Activated naive CD4-positive, alpha-beta T cell treated with Interleukin-2 at 50 U/mL for 16 hours (primary cell): ENCODE data around the gene RGS13.

ENCODE experiments used
- DNase-seq: peaks from one replicate; pipeline ENCODE4 v3.0.0-alpha.2; 2020

Gene RGS13

GRCh38 chr1:192635939-192636338, at the start of gene RGS13:
RGS13 (plus strand) TSS chr1:192636147; CDS start chr1:192644335, 8,188 bp downstream.
- no peak for DNase-seq

GRCh38 chr1:192587386-192588266, 48.3 kb upstream of the RGS13 start:
- no peak for DNase-seq

GRCh38 chr1:192588546-192588945, 47.4 kb upstream of the RGS13 start:
- no peak for DNase-seq

GRCh38 chr1:192589813-192590212, 46.1 kb upstream of the RGS13 start:
- no peak for DNase-seq

- DNase-seq: no peak
Measured at GRCh38 chr1:192592517-192592916, 43.4 kb upstream of the RGS13 start.

GRCh38 chr1:192592981-192593708, 42.8 kb upstream of the RGS13 start:
- no peak for DNase-seq

GRCh38 chr1:192595299-192595698, 40.6 kb upstream of the RGS13 start:
- DNase-seq: no peak

- no peak for DNase-seq
Measured at GRCh38 chr1:192598589-192598988, 37.4 kb upstream of the RGS13 start.

GRCh38 chr1:192600275-192600674, 35.7 kb upstream of the RGS13 start:
- no peak for DNase-seq

GRCh38 chr1:192601143-192601542, 34.8 kb upstream of the RGS13 start:
- DNase-seq: no peak

GRCh38 chr1:192601567-192601966, 34.4 kb upstream of the RGS13 start:
- no peak for DNase-seq

- DNase-seq: no peak
Measured at GRCh38 chr1:192602757-192603156, 33.2 kb upstream of the RGS13 start.

GRCh38 chr1:192603218-192603787, 32.6 kb upstream of the RGS13 start:
- DNase-seq: no peak

GRCh38 chr1:192604979-192605620, 30.8 kb upstream of the RGS13 start:
- DNase-seq: no peak

- DNase-seq: no peak
Measured at GRCh38 chr1:192608671-192609070, 27.3 kb upstream of the RGS13 start.

- DNase-seq: peak; percentile 46
Measured at GRCh38 chr1:192609110-192610079, 26.6 kb upstream of the RGS13 start.

- no peak for DNase-seq
Measured at GRCh38 chr1:192610112-192610889, 25.6 kb upstream of the RGS13 start.

- DNase-seq: no peak
Measured at GRCh38 chr1:192615055-192615454, 20.9 kb upstream of the RGS13 start.

- DNase-seq: no peak
Measured at GRCh38 chr1:192620071-192620635, 15.8 kb upstream of the RGS13 start.

GRCh38 chr1:192626366-192627179, 9.4 kb upstream of the RGS13 start:
- DNase-seq: no peak
